ENCODE data around the gene PRKCZ. TPM values are rescaled to one million over a fixed set of nuclear protein-coding genes. Genes with fewer than 3 reads are reported as not detected.

PRKCZ gene
- total and polyA plus RNA-seq, 2 experiments from 2014 or later: 1.4 to 2.8 TPM

GRCh38 chr1:2151911-2152310 lies 101.7 kb downstream of the PRKCZ start:
- no peaks in the 10 kb centered on the region for H3K36me3 ChIP-seq (ENCODE audit: low read depth)
- H4K20me1 ChIP-seq (ENCODE audit: insufficient read depth): no peaks in the 10 kb centered on the region
- no peaks in the 10 kb centered on the region for H3K4me1 ChIP-seq (ENCODE audit: insufficient read depth)
- H3K9me2 ChIP-seq (ENCODE audit: insufficient read depth): no peaks in the 10 kb centered on the region
- H3K27ac ChIP-seq: no peak overlapping the region
- no peaks in the 10 kb centered on the region for H3K79me2 ChIP-seq (ENCODE audit: insufficient read depth)
- in situ Hi-C loops (cut with MboI): no loop called here
- 81 to 82% methylated on average over 6 of the region's 6 CpGs for WGBS, 2 experiments (ENCODE audit: low coverage in 1 of 2, low lambda C conversion rate in 2 of 2, missing lambda C conversion rate in 2 of 2)
- no peak overlapping the region for H3K4me3 ChIP-seq
- no peak for TF ChIP-seq EZH2phosphoT487 (IDR thresholded peaks at IDR 0.05; ENCODE audit: insufficient read depth, low read depth)
- H3K9me3 ChIP-seq (ENCODE audit: low read depth): no peaks in the 10 kb centered on the region
- no peak overlapping the region for H3K4me2 ChIP-seq (ENCODE audit: unreplicated experiment)
- no peak overlapping the region for H3K9ac ChIP-seq
- no peaks in the 10 kb centered on the region for H3K27me3 ChIP-seq (replicated peaks; ENCODE audit: insufficient read depth)
- DNase-seq: no peak
- no peak overlapping the region for H2AFZ ChIP-seq
- H3F3A ChIP-seq (ENCODE audit: insufficient read depth): no peaks in the 10 kb centered on the region

- no peaks in the 10 kb centered on the region for H3K36me3 ChIP-seq (ENCODE audit: low read depth)
- H3K9ac ChIP-seq: no peak overlapping the region
- no peaks in the 10 kb centered on the region for H3K79me2 ChIP-seq (ENCODE audit: insufficient read depth)
- H4K20me1 ChIP-seq (ENCODE audit: insufficient read depth): no peaks in the 10 kb centered on the region
- H3K4me1 ChIP-seq (ENCODE audit: insufficient read depth): no peaks in the 10 kb centered on the region
- DNase-seq: no peak
- H3K4me2 ChIP-seq (ENCODE audit: unreplicated experiment): no peak overlapping the region
- no peaks in the 10 kb centered on the region for H3K9me3 ChIP-seq (ENCODE audit: low read depth)
- no peak overlapping the region for H3K4me3 ChIP-seq
- H2AFZ ChIP-seq: no peak overlapping the region
- no peaks in the 10 kb centered on the region for H3K27me3 ChIP-seq (replicated peaks; ENCODE audit: insufficient read depth)
- no peaks in the 10 kb centered on the region for H3K9me2 ChIP-seq (ENCODE audit: insufficient read depth)
- 70 to 81% methylated on average over 10 to 11 of the region's 11 CpGs for WGBS, 2 experiments (ENCODE audit: low coverage in 1 of 2, low lambda C conversion rate in 2 of 2, missing lambda C conversion rate in 2 of 2)
- no peak for TF ChIP-seq EZH2phosphoT487 (IDR thresholded peaks at IDR 0.05; ENCODE audit: insufficient read depth, low read depth)
- no peak for TF ChIP-seq EZH2 (IDR thresholded peaks at IDR 0.05; ENCODE audit: insufficient read depth, poor library complexity, severe bottlenecking)
- no peak overlapping the region for H3K27ac ChIP-seq
- H3F3A ChIP-seq (ENCODE audit: insufficient read depth): no peaks in the 10 kb centered on the region
- in situ Hi-C loops (cut with MboI): no loop called here
Measured at GRCh38 chr1:2152954-2153353, 102.7 kb downstream of the PRKCZ start.

DNA sequence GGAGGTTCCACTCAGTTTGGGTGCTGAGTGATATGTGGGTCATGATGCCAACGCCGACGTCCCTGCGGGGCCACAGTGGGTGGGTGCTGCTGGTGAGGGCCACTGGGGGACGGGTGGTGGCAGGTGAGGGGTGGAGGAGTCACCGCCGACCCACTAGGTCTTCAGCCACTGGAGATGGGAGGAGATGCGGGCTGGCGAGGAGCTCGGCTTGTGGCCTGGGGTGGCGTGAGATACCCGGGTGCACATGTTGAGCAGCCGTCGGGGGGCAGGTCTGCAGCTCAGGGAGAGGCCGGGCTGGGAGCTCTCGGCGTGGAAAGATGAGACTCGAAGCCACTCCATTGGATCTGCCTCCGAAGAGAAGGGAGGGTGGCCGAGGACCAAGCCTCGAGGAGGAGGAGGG lies 103.8 kb downstream of the PRKCZ start:
- Histone ChIP-seq H3F3A (ENCODE audit: insufficient read depth) (no peaks in the 10 kb centered on the region), H4K20me1 (ENCODE audit: insufficient read depth) (no peaks in the 10 kb centered on the region), H3K27ac (no peak overlapping the region), H3K36me3 (ENCODE audit: low read depth) (no peaks in the 10 kb centered on the region), H3K4me3 (no peak overlapping the region), H3K9ac (no peak overlapping the region), H3K9me2 (ENCODE audit: insufficient read depth) (no peaks in the 10 kb centered on the region), H3K9me3 (ENCODE audit: low read depth) (no peaks in the 10 kb centered on the region), H3K79me2 (ENCODE audit: insufficient read depth) (no peaks in the 10 kb centered on the region), H3K4me2 (ENCODE audit: unreplicated experiment) (no peak overlapping the region), H3K4me1 (ENCODE audit: insufficient read depth) (no peaks in the 10 kb centered on the region), H3K27me3 (replicated peaks; ENCODE audit: insufficient read depth) (no peaks in the 10 kb centered on the region), H2AFZ (no peak overlapping the region)
- TF ChIP-seq EZH2phosphoT487 (IDR thresholded peaks at IDR 0.05; ENCODE audit: insufficient read depth, low read depth) (no peak), EZH2 (IDR thresholded peaks at IDR 0.05; ENCODE audit: insufficient read depth, poor library complexity, severe bottlenecking) (no peak)
- WGBS, 2 experiments (ENCODE audit: low coverage in 1 of 2, low lambda C conversion rate in 2 of 2, missing lambda C conversion rate in 2 of 2): 76 to 77% methylated on average over 21 of the region's 21 CpGs
- in situ Hi-C loops (cut with MboI): no loop called here
- no peak for DNase-seq

GRCh38 chr1:2155147-2155598 lies 105.0 kb downstream of the PRKCZ start:
- Histone ChIP-seq H3K36me3 (ENCODE audit: low read depth) (no peaks in the 10 kb centered on the region), H3K9me2 (ENCODE audit: insufficient read depth) (no peaks in the 10 kb centered on the region), H3K4me3 (no peak overlapping the region), H3K4me2 (ENCODE audit: unreplicated experiment) (no peak overlapping the region), H3K9me3 (ENCODE audit: low read depth) (no peaks in the 10 kb centered on the region), H4K20me1 (ENCODE audit: insufficient read depth) (no peaks in the 10 kb centered on the region), H3K4me1 (ENCODE audit: insufficient read depth) (no peaks in the 10 kb centered on the region), H3K79me2 (ENCODE audit: insufficient read depth) (no peaks in the 10 kb centered on the region), H3F3A (ENCODE audit: insufficient read depth) (no peaks in the 10 kb centered on the region), H2AFZ (no peak overlapping the region), H3K9ac (no peak overlapping the region), H3K27me3 (replicated peaks; ENCODE audit: insufficient read depth) (no peaks in the 10 kb centered on the region), H3K27ac (no peak overlapping the region)
- DNase-seq: no peak
- in situ Hi-C loops (cut with MboI): no loop called here
- no peak for TF ChIP-seq EZH2phosphoT487 (IDR thresholded peaks at IDR 0.05; ENCODE audit: insufficient read depth, low read depth)
- TF ChIP-seq EZH2 (IDR thresholded peaks at IDR 0.05; ENCODE audit: insufficient read depth, poor library complexity, severe bottlenecking): no peak
- 85 to 86% methylated on average over 10 of the region's 10 CpGs for WGBS, 2 experiments (ENCODE audit: low coverage in 1 of 2, low lambda C conversion rate in 2 of 2, missing lambda C conversion rate in 2 of 2)

- H3K4me1 ChIP-seq (ENCODE audit: insufficient read depth): no peaks in the 10 kb centered on the region
- in situ Hi-C loops (cut with MboI): no loop called here
- TF ChIP-seq EZH2 (IDR thresholded peaks at IDR 0.05; ENCODE audit: insufficient read depth, poor library complexity, severe bottlenecking): no peak
- no peak for TF ChIP-seq EZH2phosphoT487 (IDR thresholded peaks at IDR 0.05; ENCODE audit: insufficient read depth, low read depth)
- H3K4me3 ChIP-seq: no peak overlapping the region
- no peak for DNase-seq
- no peak overlapping the region for H2AFZ ChIP-seq
- no peaks in the 10 kb centered on the region for H4K20me1 ChIP-seq (ENCODE audit: insufficient read depth)
- no peaks in the 10 kb centered on the region for H3K79me2 ChIP-seq (ENCODE audit: insufficient read depth)
- no peak overlapping the region for H3K9ac ChIP-seq
- WGBS, 2 experiments (ENCODE audit: low coverage in 1 of 2, low lambda C conversion rate in 2 of 2, missing lambda C conversion rate in 2 of 2): 19 to 20% methylated on average over 6 of the region's 6 CpGs
- no peaks in the 10 kb centered on the region for H3K9me3 ChIP-seq (ENCODE audit: low read depth)
- no peaks in the 10 kb centered on the region for H3K36me3 ChIP-seq (ENCODE audit: low read depth)
- no peaks in the 10 kb centered on the region for H3K27me3 ChIP-seq (replicated peaks; ENCODE audit: insufficient read depth)
- no peak overlapping the region for H3K27ac ChIP-seq
- H3F3A ChIP-seq (ENCODE audit: insufficient read depth): no peaks in the 10 kb centered on the region
- no peak overlapping the region for H3K4me2 ChIP-seq (ENCODE audit: unreplicated experiment)
- no peaks in the 10 kb centered on the region for H3K9me2 ChIP-seq (ENCODE audit: insufficient read depth)
Measured at GRCh38 chr1:2155788-2156187, 105.6 kb downstream of the PRKCZ start.

Measured in GM23248 (cell line).